Uterus (tissue), 2 donors: ENCODE results near the gene IL26.

Experiments
- POLR2A ChIP-seq, 2 donors: fragments of 450-650 bp; IDR thresholded peaks; one replicate each; pipeline ENCODE4 v1.6.1; 2016; ENCODE audit warnings: antibody characterized with exemption in 2 of 2, mild to moderate bottlenecking in 1 of 2, moderate library complexity in 1 of 2
- TF ChIP-seq, protein P1 (sequence below), 4 experiments: fragments of 200-600 bp in 2 of 4; fragments of 450-650 bp in 2 of 4; sonication (generic) in 2 of 4; IDR thresholded peaks; one replicate each; pipeline ENCODE4 v1.5.1; 2016 to 2019; ENCODE audit warnings: antibody characterized with exemption in 4 of 4, mild to moderate bottlenecking in 2 of 4, moderate library complexity in 1 of 4

DNA sequence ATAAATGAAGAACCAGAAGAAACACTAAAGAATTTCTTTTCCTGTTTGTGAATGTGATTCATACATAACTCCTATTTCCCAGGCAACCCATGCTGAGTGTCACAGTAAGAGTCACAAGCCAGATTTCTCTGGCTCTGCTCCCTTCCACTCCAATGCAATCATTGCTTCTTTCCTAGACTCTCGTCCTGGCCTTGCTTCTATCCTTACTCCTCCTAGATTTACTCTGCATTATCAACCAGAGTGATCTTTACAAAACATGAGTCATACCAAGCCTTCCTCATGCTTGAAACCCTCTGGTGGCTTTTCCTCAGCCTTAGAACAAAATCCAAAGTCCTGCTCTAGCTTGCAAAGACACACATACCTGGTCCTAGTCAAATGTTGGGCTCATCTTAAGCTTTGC lies 14.5 kb upstream of the IL26 start:
- TF ChIP-seq, protein P1, sequence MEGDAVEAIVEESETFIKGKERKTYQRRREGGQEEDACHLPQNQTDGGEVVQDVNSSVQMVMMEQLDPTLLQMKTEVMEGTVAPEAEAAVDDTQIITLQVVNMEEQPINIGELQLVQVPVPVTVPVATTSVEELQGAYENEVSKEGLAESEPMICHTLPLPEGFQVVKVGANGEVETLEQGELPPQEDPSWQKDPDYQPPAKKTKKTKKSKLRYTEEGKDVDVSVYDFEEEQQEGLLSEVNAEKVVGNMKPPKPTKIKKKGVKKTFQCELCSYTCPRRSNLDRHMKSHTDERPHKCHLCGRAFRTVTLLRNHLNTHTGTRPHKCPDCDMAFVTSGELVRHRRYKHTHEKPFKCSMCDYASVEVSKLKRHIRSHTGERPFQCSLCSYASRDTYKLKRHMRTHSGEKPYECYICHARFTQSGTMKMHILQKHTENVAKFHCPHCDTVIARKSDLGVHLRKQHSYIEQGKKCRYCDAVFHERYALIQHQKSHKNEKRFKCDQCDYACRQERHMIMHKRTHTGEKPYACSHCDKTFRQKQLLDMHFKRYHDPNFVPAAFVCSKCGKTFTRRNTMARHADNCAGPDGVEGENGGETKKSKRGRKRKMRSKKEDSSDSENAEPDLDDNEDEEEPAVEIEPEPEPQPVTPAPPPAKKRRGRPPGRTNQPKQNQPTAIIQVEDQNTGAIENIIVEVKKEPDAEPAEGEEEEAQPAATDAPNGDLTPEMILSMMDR (IDR thresholded peaks at IDR 0.05), result no peak
- TF ChIP-seq POLR2A (IDR thresholded peaks at IDR 0.05), result no peak
